GM12873 (cell line): ENCODE results near the gene RFESD.

Experiments used
- TF ChIP-seq, protein P1 (sequence below): IDR thresholded peaks from 2 replicates; pipeline ENCODE4 v1.5.1; 2012; ENCODE audit warnings: low read depth, mild to moderate bottlenecking, moderate library complexity, low read length, control low read depth; ENCODE audit not compliant: insufficient read depth; ENCODE audit errors: missing control alignments

The RFESD gene

GRCh38 chr5:95620870-95621838 is 25.4 kb upstream of the RFESD start:
- TF ChIP-seq, protein P1, sequence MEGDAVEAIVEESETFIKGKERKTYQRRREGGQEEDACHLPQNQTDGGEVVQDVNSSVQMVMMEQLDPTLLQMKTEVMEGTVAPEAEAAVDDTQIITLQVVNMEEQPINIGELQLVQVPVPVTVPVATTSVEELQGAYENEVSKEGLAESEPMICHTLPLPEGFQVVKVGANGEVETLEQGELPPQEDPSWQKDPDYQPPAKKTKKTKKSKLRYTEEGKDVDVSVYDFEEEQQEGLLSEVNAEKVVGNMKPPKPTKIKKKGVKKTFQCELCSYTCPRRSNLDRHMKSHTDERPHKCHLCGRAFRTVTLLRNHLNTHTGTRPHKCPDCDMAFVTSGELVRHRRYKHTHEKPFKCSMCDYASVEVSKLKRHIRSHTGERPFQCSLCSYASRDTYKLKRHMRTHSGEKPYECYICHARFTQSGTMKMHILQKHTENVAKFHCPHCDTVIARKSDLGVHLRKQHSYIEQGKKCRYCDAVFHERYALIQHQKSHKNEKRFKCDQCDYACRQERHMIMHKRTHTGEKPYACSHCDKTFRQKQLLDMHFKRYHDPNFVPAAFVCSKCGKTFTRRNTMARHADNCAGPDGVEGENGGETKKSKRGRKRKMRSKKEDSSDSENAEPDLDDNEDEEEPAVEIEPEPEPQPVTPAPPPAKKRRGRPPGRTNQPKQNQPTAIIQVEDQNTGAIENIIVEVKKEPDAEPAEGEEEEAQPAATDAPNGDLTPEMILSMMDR = no peak

- TF ChIP-seq, protein P1 = no peak
Measured at GRCh38 chr5:95621839-95622629, 24.5 kb upstream of the RFESD start.

DNA sequence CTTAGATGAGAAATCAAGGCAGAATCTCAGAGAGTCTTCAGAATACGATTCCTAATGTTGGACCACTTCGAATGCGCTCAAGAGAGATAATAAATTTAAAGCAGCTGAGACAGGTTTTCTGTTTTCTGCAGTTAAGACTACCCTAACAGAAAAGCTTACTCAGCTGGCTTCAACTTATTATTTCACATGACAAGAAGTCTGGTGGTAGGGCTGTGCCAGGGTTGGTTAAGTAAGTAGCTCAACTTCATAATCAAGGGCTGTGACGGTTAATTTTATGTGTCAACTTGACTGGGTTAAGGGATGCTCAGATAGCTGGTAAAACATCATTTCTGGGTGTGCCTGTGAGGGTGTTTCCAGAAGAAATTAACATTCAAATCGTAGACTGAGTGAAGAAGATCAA is 22.9 kb upstream of the RFESD start:
- TF ChIP-seq, protein P1 = no peak

- TF ChIP-seq, protein P1 = no peak
Measured at GRCh38 chr5:95624368-95624767, 22.2 kb upstream of the RFESD start.

GRCh38 chr5:95626701-95627100 is 19.9 kb upstream of the RFESD start:
- TF ChIP-seq, protein P1 = no peak

- TF ChIP-seq, protein P1 = no peak
Measured at GRCh38 chr5:95627971-95628810, 18.4 kb upstream of the RFESD start.
